Mesenchymal stem cell (in vitro differentiated cells and primary cell): ENCODE data around the gene DNAI4.

Experiments
- DNase-seq: peaks from one replicate; pipeline ENCODE4 v3.0.0-alpha.2; 2013
- H2AFZ ChIP-seq: one replicate; pipeline ENCODE4 v1.6.1; 2013; ENCODE audit warnings: low read depth, mild to moderate bottlenecking, control low read depth, inconsistent platforms, low read length, moderate library complexity
- H2AK5ac ChIP-seq: 2 replicates; pipeline ENCODE4 v1.6.1; 2013; ENCODE audit warnings: low read length, moderate library complexity, mild to moderate bottlenecking, inconsistent platforms; ENCODE audit not compliant: severe bottlenecking
- H2BK120ac ChIP-seq: one replicate; pipeline ENCODE4 v1.6.1; 2013; ENCODE audit warnings: low read depth, mild to moderate bottlenecking, inconsistent platforms, low read length, moderate library complexity
- H2BK12ac ChIP-seq, 2 experiments: one replicate each; pipeline ENCODE4 v1.6.1; 2013; ENCODE audit warnings: inconsistent platforms in 2 of 2, low read length in 2 of 2, mild to moderate bottlenecking in 2 of 2, moderate library complexity in 2 of 2, control low read depth in 1 of 2
- H2BK15ac ChIP-seq: one replicate; pipeline ENCODE4 v1.6.1; 2013; ENCODE audit warnings: mild to moderate bottlenecking, low read depth, inconsistent platforms; ENCODE audit not compliant: poor library complexity, severe bottlenecking
- H2BK5ac ChIP-seq: 2 replicates; pipeline ENCODE4 v1.6.1; 2013; ENCODE audit warnings: low read depth, mild to moderate bottlenecking, low read length, control low read depth, inconsistent platforms; ENCODE audit not compliant: poor library complexity, severe bottlenecking
- H3K14ac ChIP-seq, 2 experiments: one replicate each; pipeline ENCODE4 v1.6.1; 2013; ENCODE audit warnings: inconsistent platforms in 2 of 2, low read length in 2 of 2, control low read depth in 1 of 2, mild to moderate bottlenecking in 1 of 2, moderate library complexity in 1 of 2
- H3K18ac ChIP-seq, 2 experiments: one replicate each; pipeline ENCODE4 v1.6.1; 2013; ENCODE audit warnings: inconsistent platforms in 2 of 2, low read length in 2 of 2, control low read depth in 1 of 2, low read depth in 1 of 2, mild to moderate bottlenecking in 1 of 2
- H3K23ac ChIP-seq, 2 experiments: one replicate each; pipeline ENCODE4 v1.6.1; 2013; ENCODE audit warnings: inconsistent platforms in 2 of 2, low read length in 2 of 2, mild to moderate bottlenecking in 2 of 2, moderate library complexity in 2 of 2, control low read depth in 1 of 2
- H3K27ac ChIP-seq: 2 replicates; pipeline ENCODE4 v1.5.1; 2013; ENCODE audit warnings: mild to moderate bottlenecking, moderate library complexity, low read length, control low read depth, inconsistent platforms; ENCODE audit not compliant: poor library complexity, severe bottlenecking
- H3K27me3 ChIP-seq, 2 experiments: 2 replicates each; pipeline versions ENCODE4 v1.6.1 to v1.7.0; 2013; ENCODE audit warnings: low read length in 2 of 2, mild to moderate bottlenecking in 2 of 2, moderate library complexity in 2 of 2, control low read depth in 1 of 2, inconsistent platforms in 1 of 2; ENCODE audit not compliant: control insufficient read depth in 1 of 2, insufficient read depth in 1 of 2
- H3K36me3 ChIP-seq, 2 experiments: 2 replicates each; pipeline versions ENCODE4 v1.6.1 to v1.7.0; 2013; ENCODE audit warnings: low read length in 2 of 2, control low read depth in 1 of 2, inconsistent platforms in 1 of 2, low read depth in 1 of 2, mild to moderate bottlenecking in 1 of 2; ENCODE audit not compliant: insufficient read depth in 2 of 2, control insufficient read depth in 1 of 2
- H3K4ac ChIP-seq, 2 experiments: one replicate each; pipeline ENCODE4 v1.6.1; 2013; ENCODE audit warnings: inconsistent platforms in 2 of 2, low read length in 2 of 2, mild to moderate bottlenecking in 2 of 2, moderate library complexity in 2 of 2, control low read depth in 1 of 2, low read depth in 1 of 2
- H3K4me1 ChIP-seq: 2 replicates; pipeline ENCODE4 v1.6.1; 2013; ENCODE audit warnings: low read depth, low read length, control low read depth; ENCODE audit not compliant: control insufficient read depth, insufficient read depth
- H3K4me2 ChIP-seq: 2 replicates; pipeline ENCODE4 v1.6.1; 2013; ENCODE audit warnings: low read length, mild to moderate bottlenecking, inconsistent platforms; ENCODE audit not compliant: poor library complexity, severe bottlenecking
- H3K4me3 ChIP-seq, 2 experiments: 2 replicates each; pipeline versions ENCODE4 v1.5.1 to v1.7.0; 2013; ENCODE audit warnings: low read length in 2 of 2, mild to moderate bottlenecking in 2 of 2, control low read depth in 1 of 2, low read depth in 1 of 2; ENCODE audit not compliant: insufficient read depth in 1 of 2
- H3K79me1 ChIP-seq: replicated peaks from 2 replicates; pipeline ENCODE4 v1.6.1; 2013; ENCODE audit warnings: mild to moderate bottlenecking, control low read depth, low read length, inconsistent platforms; ENCODE audit not compliant: poor library complexity, severe bottlenecking
- H3K9ac ChIP-seq: 2 replicates; pipeline ENCODE4 v1.7.0; 2013; ENCODE audit warnings: mild to moderate bottlenecking, low read length, moderate library complexity
- H3K9me3 ChIP-seq: 2 replicates; pipeline ENCODE4 v1.7.0; 2013; ENCODE audit warnings: mild to moderate bottlenecking, low read length; ENCODE audit not compliant: control insufficient read depth
- H4K8ac ChIP-seq: one replicate; pipeline ENCODE4 v1.6.1; 2013; ENCODE audit warnings: inconsistent platforms, mild to moderate bottlenecking, low read length, moderate library complexity
- H4K91ac ChIP-seq: one replicate; pipeline ENCODE4 v1.6.1; 2013; ENCODE audit warnings: mild to moderate bottlenecking, low read length, inconsistent platforms
- WGBS: methylation state at CpG from one replicate; pipeline ENCODE4 v1.1.7; 2013; ENCODE audit warnings: mixed read lengths; 5-methylcytosine and 5-hydroxymethylcytosine counted together

The DNAI4 gene

DNA sequence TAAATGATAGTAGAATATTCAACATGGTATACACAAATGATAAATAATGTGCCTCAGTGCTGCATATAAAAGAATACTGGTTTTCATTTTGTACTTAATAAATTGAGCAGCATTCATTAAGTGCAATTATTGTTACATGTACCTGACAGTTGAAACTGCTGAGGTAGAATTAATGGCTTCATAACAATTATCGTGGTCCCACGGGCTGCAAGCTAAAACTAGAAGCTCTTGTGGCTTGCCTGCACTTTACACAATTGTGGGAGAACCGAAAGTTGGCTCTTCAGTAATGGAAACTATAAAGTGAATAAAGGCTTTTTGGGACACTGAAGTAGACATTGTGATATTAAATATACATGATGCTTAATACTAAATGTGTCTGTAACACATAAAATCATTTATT lies 146.8 kb downstream of the DNAI4 start:
- H2AFZ ChIP-seq = no peak overlapping the region
- no peak overlapping the region for H3K14ac ChIP-seq
- H3K27me3 ChIP-seq = no peaks in the 10 kb centered on the region
- WGBS = 95% methylated on average over 3 of the region's 3 CpGs
- no peak overlapping the region for H2BK12ac ChIP-seq
- DNase-seq = no peak
- H2BK5ac ChIP-seq = no peak overlapping the region
- H3K36me3 ChIP-seq = no peaks in the 10 kb centered on the region
- H3K27ac ChIP-seq = no peak overlapping the region
- H4K8ac ChIP-seq = no peak overlapping the region
- no peak overlapping the region for H3K4ac ChIP-seq
- no peaks in the 10 kb centered on the region for H3K4me1 ChIP-seq
- no peaks in the 10 kb centered on the region for H3K9me3 ChIP-seq
- H3K9ac ChIP-seq = no peak overlapping the region
- no peak overlapping the region for H3K4me3 ChIP-seq
- no peak overlapping the region for H2BK15ac ChIP-seq
- no peak overlapping the region for H2AK5ac ChIP-seq
- H3K79me1 ChIP-seq = no peaks in the 10 kb centered on the region
- H3K23ac ChIP-seq = no peak overlapping the region
- no peak overlapping the region for H3K4me2 ChIP-seq
- H2BK120ac ChIP-seq = no peak overlapping the region
- H4K91ac ChIP-seq = no peak overlapping the region
- no peak overlapping the region for H3K18ac ChIP-seq

DNA sequence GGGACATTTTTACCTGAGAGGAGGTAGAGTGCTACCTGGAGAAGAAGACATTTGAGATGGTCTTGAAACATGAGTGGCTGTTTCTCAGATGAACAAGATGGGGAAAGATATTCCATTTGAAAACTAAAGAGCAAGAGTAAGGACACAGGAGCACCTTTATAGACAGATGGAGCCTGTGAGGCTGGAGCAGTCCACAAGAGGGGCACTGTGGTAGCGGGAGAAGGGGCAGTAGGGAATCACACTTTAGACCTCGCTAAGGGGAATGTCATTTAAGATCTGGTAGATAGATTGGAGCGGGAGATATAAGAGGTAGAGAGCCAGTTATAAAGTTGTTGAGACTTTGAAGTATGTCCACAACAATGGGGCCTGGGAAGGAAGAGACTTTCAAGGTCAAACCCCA lies 149.0 kb downstream of the DNAI4 start:
- H3K4me1 ChIP-seq = no peaks in the 10 kb centered on the region
- no peak overlapping the region for H2BK12ac ChIP-seq
- H3K23ac ChIP-seq = no peak overlapping the region
- WGBS = 89% methylated on average over 3 of the region's 3 CpGs
- H2AK5ac ChIP-seq = no peak overlapping the region
- no peak overlapping the region for H3K27ac ChIP-seq
- no peak overlapping the region for H3K18ac ChIP-seq
- no peak overlapping the region for H2BK5ac ChIP-seq
- H3K4me3 ChIP-seq = no peak overlapping the region
- H3K27me3 ChIP-seq = no peaks in the 10 kb centered on the region
- DNase-seq = no peak
- H2BK15ac ChIP-seq = no peak overlapping the region
- no peak overlapping the region for H3K4ac ChIP-seq
- no peak overlapping the region for H3K9ac ChIP-seq
- H2AFZ ChIP-seq = no peak overlapping the region
- H3K14ac ChIP-seq = no peak overlapping the region
- H4K91ac ChIP-seq = no peak overlapping the region
- no peaks in the 10 kb centered on the region for H3K9me3 ChIP-seq
- H4K8ac ChIP-seq = no peak overlapping the region
- no peaks in the 10 kb centered on the region for H3K79me1 ChIP-seq
- no peak overlapping the region for H2BK120ac ChIP-seq
- H3K36me3 ChIP-seq = no peaks in the 10 kb centered on the region
- no peak overlapping the region for H3K4me2 ChIP-seq

DNA sequence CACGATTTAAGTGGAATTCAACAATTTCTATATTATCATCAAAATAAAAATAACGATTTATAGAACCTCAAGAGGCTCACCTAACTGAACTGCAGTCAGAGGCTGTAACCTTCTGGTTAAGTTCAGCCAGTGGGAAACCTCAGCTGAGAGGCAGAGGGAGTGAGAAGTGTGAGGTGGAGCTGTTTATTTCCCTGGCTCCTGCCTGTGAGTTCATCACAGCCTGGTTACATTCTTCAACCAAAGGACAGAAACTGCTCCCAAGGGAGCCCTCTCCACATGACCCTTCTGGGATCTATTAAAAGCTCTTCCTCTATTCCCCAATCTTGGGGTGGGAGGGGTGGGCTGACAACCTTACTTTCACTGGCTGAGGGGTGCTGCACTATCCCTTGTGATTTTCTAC lies 150.2 kb downstream of the DNAI4 start:
- WGBS = 55% methylated on average over 1 of the region's 2 CpGs
- H3K9ac ChIP-seq = no peak overlapping the region
- H2AK5ac ChIP-seq = no peak overlapping the region
- no peak overlapping the region for H2AFZ ChIP-seq
- no peak overlapping the region for H3K23ac ChIP-seq
- no peaks in the 10 kb centered on the region for H3K79me1 ChIP-seq
- no peak overlapping the region for H3K4ac ChIP-seq
- H2BK15ac ChIP-seq = no peak overlapping the region
- no peak overlapping the region for H2BK12ac ChIP-seq
- no peaks in the 10 kb centered on the region for H3K36me3 ChIP-seq
- H3K9me3 ChIP-seq = no peaks in the 10 kb centered on the region
- H3K4me3 ChIP-seq = no peak overlapping the region
- no peak overlapping the region for H3K14ac ChIP-seq
- no peak overlapping the region for H2BK5ac ChIP-seq
- H4K91ac ChIP-seq = no peak overlapping the region
- no peak overlapping the region for H3K4me2 ChIP-seq
- no peak overlapping the region for H2BK120ac ChIP-seq
- H3K27ac ChIP-seq = no peak overlapping the region
- no peaks in the 10 kb centered on the region for H3K4me1 ChIP-seq
- no peak for DNase-seq
- no peaks in the 10 kb centered on the region for H3K27me3 ChIP-seq
- H3K18ac ChIP-seq = no peak overlapping the region
- no peak overlapping the region for H4K8ac ChIP-seq

DNA sequence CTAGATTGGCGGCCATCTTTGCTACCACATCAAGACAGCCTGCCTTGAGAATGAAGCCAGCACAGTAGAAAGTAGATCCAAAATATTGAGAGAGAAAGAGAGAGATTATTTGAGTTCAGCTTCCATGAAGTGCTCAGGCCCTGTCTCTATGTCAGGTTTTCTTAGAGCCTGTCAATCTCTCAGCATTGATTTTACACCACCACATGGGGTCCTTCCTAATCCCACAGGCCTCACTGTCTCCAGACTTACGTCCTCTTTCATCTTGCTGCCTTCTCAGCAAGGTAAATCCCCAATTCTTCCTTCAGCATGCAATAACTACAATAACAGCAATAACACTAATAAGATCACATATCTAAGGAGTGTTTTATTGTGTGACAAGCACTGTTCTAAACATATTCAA lies 151.4 kb downstream of the DNAI4 start:
- H3K27me3 ChIP-seq = no peaks in the 10 kb centered on the region
- no peak overlapping the region for H3K14ac ChIP-seq
- H3K79me1 ChIP-seq = no peaks in the 10 kb centered on the region
- no peak overlapping the region for H3K4me3 ChIP-seq
- no peak overlapping the region for H3K4ac ChIP-seq
- DNase-seq = no peak
- H2BK120ac ChIP-seq = no peak overlapping the region
- 100% methylated on average over 2 of the region's 2 CpGs for WGBS
- no peak overlapping the region for H2BK15ac ChIP-seq
- H3K36me3 ChIP-seq = no peaks in the 10 kb centered on the region
- H2BK12ac ChIP-seq = no peak overlapping the region
- H4K8ac ChIP-seq = no peak overlapping the region
- no peak overlapping the region for H3K18ac ChIP-seq
- no peak overlapping the region for H3K23ac ChIP-seq
- H3K27ac ChIP-seq = no peak overlapping the region
- no peak overlapping the region for H3K9ac ChIP-seq
- H2AFZ ChIP-seq = no peak overlapping the region
- no peak overlapping the region for H4K91ac ChIP-seq
- H2AK5ac ChIP-seq = no peak overlapping the region
- H3K9me3 ChIP-seq = no peaks in the 10 kb centered on the region
- no peak overlapping the region for H3K4me2 ChIP-seq
- no peaks in the 10 kb centered on the region for H3K4me1 ChIP-seq
- no peak overlapping the region for H2BK5ac ChIP-seq
